Loucy (cell line): ENCODE results near the gene RPL37A.

ENCODE experiments used
- H2AFZ ChIP-seq: fragments of 200-600 bp; sonication (generic); 2 replicates; pipeline ENCODE4 v1.6.0; 2016; ENCODE audit warnings: antibody characterized with exemption, mild to moderate bottlenecking, low read length, moderate library complexity
- H3F3A ChIP-seq: fragments of 200-600 bp; 2 replicates; pipeline ENCODE4 v1.6.0; 2016; ENCODE audit warnings: antibody characterized with exemption, low read depth, mild to moderate bottlenecking
- H3K27me3 ChIP-seq: fragments of 200-600 bp; sonication (generic); 2 replicates; pipeline ENCODE4 v1.6.1; 2014; ENCODE audit warnings: low read length, mild to moderate bottlenecking; ENCODE audit not compliant: insufficient read depth, poor library complexity, severe bottlenecking
- H3K36me3 ChIP-seq: fragments of 200-600 bp; sonication (generic); 2 replicates; pipeline ENCODE4 v1.6.1; 2016; ENCODE audit warnings: low read length; ENCODE audit not compliant: insufficient read depth
- H3K4me1 ChIP-seq: fragments of 200-600 bp; sonication (generic); 2 replicates; pipeline ENCODE4 v1.5.1; 2014; ENCODE audit warnings: low read length, mild to moderate bottlenecking; ENCODE audit not compliant: insufficient read depth, poor library complexity, severe bottlenecking
- H3K4me2 ChIP-seq: fragments of 200-600 bp; sonication (generic); 2 replicates; pipeline ENCODE4 v1.6.0; 2014; ENCODE audit warnings: antibody characterized with exemption, low read length, low read depth, mild to moderate bottlenecking; ENCODE audit not compliant: poor library complexity, severe bottlenecking
- H3K4me3 ChIP-seq: fragments of 200-600 bp; sonication (generic); 2 replicates; pipeline ENCODE4 v1.5.1; 2014; ENCODE audit warnings: low read length, mild to moderate bottlenecking, mixed read lengths; ENCODE audit not compliant: poor library complexity, severe bottlenecking
- H3K79me2 ChIP-seq: fragments of 200-600 bp; sonication (generic); 2 replicates; pipeline ENCODE4 v1.6.1; 2014; ENCODE audit warnings: low read length; ENCODE audit not compliant: insufficient read depth
- H3K9ac ChIP-seq: fragments of 200-600 bp; sonication (generic); 2 replicates; pipeline ENCODE4 v1.6.0; 2014; ENCODE audit warnings: mild to moderate bottlenecking, low read depth, low read length, moderate library complexity; ENCODE audit not compliant: poor library complexity, severe bottlenecking
- H3K9me2 ChIP-seq: fragments of 200-600 bp; sonication (generic); replicated peaks from 2 replicates; pipeline ENCODE4 v1.6.1; 2016; ENCODE audit warnings: low read depth, low read length, mixed read lengths
- H3K9me3 ChIP-seq: fragments of 200-600 bp; sonication (generic); 2 replicates; pipeline ENCODE4 v1.6.1; 2014; ENCODE audit warnings: mild to moderate bottlenecking, antibody characterized with exemption, low read length, low read depth; ENCODE audit not compliant: insufficient read depth
- H4K20me1 ChIP-seq: fragments of 200-600 bp; sonication (generic); 2 replicates; pipeline ENCODE4 v1.6.0; 2014; ENCODE audit warnings: antibody characterized with exemption, low read length, mild to moderate bottlenecking; ENCODE audit not compliant: insufficient read depth, poor library complexity, severe bottlenecking
- EZH2phosphoT487 ChIP-seq: fragments of 200-600 bp; IDR thresholded peaks from 2 replicates; pipeline ENCODE4 v1.6.1; 2018; ENCODE audit warnings: antibody characterized with exemption, mild to moderate bottlenecking, moderate library complexity, borderline replicate concordance
- TF ChIP-seq, protein P1 (sequence below): fragments of 200-600 bp; sonication (generic); conservative IDR thresholded peaks from 2 replicates; pipeline ENCODE4 v1.5.1; 2014; ENCODE audit warnings: mild to moderate bottlenecking, antibody characterized with exemption, low read length

The RPL37A gene

DNA sequence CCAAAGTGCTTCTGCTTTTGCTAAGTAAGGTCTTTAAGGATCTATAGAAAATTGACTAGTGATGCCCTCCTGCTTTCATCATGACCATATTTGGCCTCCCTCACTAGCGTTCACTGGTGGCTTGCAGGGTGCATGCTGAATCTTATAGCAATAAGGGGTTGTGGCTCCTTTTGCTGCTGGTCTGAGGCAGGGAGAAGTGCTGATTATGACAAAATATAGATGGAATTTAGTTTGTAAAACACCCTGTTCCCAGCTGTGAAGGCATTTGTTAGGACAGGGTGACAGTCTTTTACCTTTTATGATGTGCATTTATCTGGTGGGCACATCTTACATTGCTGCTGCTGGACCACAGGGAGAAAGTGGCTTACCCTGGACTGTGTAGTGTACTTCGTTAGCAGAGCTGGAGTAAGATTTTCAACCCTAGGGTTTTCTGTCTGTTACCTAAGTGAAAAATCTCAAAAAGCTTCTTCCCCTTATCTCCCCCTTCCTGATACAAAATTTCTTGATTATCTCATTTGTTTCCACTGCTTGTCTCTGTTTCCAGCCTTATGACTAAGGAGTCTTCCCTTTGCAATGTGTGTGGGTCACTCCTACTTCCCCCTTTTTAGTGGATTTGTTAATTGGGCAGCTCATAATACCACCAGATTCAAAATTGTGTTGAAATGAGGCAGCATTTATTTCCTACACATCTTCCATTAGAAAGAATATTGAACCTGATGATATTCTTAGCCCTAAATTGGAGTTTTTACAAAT is 21.2 kb upstream of the RPL37A start:
- Histone ChIP-seq H3F3A (peaks cover 14% of the 10 kb centered on the region; the same call in 1 of the 2 replicates), H3K27me3 (no peaks in the 10 kb centered on the region), H3K79me2 (peaks cover 6% of the 10 kb centered on the region; the same call in 1 of the 2 replicates), H3K4me1 (peaks cover 62% of the 10 kb centered on the region), H3K9me3 (no peaks in the 10 kb centered on the region), H4K20me1 (no peaks in the 10 kb centered on the region), H3K9ac (peak overlapping the region; percentile 58), H3K36me3 (peaks cover 13% of the 10 kb centered on the region; the same call in 1 of the 2 replicates), H3K4me3 (no peak overlapping the region), H2AFZ (no peak overlapping the region), H3K9me2 (no peaks in the 10 kb centered on the region), H3K4me2 (peak overlapping the region; percentile 33)
- TF ChIP-seq EZH2phosphoT487: no peak
- TF ChIP-seq, protein P1, sequence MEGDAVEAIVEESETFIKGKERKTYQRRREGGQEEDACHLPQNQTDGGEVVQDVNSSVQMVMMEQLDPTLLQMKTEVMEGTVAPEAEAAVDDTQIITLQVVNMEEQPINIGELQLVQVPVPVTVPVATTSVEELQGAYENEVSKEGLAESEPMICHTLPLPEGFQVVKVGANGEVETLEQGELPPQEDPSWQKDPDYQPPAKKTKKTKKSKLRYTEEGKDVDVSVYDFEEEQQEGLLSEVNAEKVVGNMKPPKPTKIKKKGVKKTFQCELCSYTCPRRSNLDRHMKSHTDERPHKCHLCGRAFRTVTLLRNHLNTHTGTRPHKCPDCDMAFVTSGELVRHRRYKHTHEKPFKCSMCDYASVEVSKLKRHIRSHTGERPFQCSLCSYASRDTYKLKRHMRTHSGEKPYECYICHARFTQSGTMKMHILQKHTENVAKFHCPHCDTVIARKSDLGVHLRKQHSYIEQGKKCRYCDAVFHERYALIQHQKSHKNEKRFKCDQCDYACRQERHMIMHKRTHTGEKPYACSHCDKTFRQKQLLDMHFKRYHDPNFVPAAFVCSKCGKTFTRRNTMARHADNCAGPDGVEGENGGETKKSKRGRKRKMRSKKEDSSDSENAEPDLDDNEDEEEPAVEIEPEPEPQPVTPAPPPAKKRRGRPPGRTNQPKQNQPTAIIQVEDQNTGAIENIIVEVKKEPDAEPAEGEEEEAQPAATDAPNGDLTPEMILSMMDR: no peak

DNA sequence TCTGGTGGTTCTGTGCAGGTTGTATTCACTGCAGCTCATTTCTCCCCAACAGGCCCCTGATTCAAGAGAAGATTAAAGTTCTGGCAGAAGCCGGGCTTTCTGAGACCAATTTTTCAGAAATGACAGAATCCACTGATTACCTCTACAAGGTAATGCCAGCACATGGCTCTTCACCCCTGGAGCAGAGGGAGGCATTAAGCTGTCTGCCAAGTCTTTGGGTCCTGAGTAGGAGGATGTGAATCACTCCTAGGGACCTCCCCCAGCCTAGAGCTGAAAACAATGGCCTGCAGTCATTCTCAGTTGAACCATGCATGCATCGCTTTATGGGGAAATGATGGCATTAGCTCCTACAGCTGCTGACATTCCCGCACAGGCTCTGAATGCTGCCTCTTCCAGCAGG is 20.5 kb upstream of the RPL37A start:
- Histone ChIP-seq H3K4me2 (peak overlapping the region; percentile 33), H3K36me3 (peaks cover 20% of the 10 kb centered on the region; the same call in 1 of the 2 replicates), H3K9me3 (no peaks in the 10 kb centered on the region), H3K9ac (peak overlapping the region; percentile 58), H3K79me2 (peaks cover 6% of the 10 kb centered on the region; the same call in 1 of the 2 replicates), H3K27me3 (no peaks in the 10 kb centered on the region), H2AFZ (no peak overlapping the region), H4K20me1 (no peaks in the 10 kb centered on the region), H3K4me1 (peaks cover 55% of the 10 kb centered on the region), H3K4me3 (no peak overlapping the region), H3F3A (peaks cover 14% of the 10 kb centered on the region; the same call in 1 of the 2 replicates), H3K9me2 (no peaks in the 10 kb centered on the region)
- no peak for TF ChIP-seq EZH2phosphoT487
- TF ChIP-seq, protein P1: no peak

DNA sequence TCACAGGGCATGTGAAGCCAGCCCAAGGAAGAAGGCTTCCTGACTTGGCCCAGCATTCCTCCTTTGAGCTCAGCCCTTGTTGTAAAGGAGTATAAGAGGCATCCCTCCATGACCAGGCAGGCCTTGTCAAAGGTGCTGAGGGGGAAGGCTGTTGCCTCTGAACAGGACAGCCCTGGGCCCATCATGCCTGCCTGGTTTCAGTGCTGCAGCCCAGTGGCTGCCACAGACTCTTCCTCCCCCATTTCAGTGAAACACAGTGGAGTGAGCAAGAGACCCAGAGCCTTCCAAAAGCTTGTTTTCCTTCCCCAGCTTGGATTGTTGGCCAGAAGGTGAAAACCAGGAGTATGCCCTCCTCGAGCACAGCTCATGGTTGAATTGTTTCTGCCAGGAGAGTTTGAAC is 19.9 kb upstream of the RPL37A start:
- no peak overlapping the region for H2AFZ ChIP-seq
- peaks cover 49% of the 10 kb centered on the region for H3K4me1 ChIP-seq
- H3K9me3 ChIP-seq: no peaks in the 10 kb centered on the region
- peaks cover 14% of the 10 kb centered on the region; the same call in 1 of the 2 replicates for H3F3A ChIP-seq
- H3K4me2 ChIP-seq: peak overlapping the region; percentile 33
- H4K20me1 ChIP-seq: no peaks in the 10 kb centered on the region
- H3K36me3 ChIP-seq: peaks cover 24% of the 10 kb centered on the region
- H3K9ac ChIP-seq: peak overlapping the region; percentile 58
- H3K79me2 ChIP-seq: peaks cover 6% of the 10 kb centered on the region; the same call in 1 of the 2 replicates
- no peaks in the 10 kb centered on the region for H3K27me3 ChIP-seq
- TF ChIP-seq EZH2phosphoT487: no peak
- TF ChIP-seq, protein P1: peak; percentile 59
- H3K4me3 ChIP-seq: no peak overlapping the region
- no peaks in the 10 kb centered on the region for H3K9me2 ChIP-seq
